Measurements from ENCODE around the gene TPRA1.

Gene TPRA1

DNA sequence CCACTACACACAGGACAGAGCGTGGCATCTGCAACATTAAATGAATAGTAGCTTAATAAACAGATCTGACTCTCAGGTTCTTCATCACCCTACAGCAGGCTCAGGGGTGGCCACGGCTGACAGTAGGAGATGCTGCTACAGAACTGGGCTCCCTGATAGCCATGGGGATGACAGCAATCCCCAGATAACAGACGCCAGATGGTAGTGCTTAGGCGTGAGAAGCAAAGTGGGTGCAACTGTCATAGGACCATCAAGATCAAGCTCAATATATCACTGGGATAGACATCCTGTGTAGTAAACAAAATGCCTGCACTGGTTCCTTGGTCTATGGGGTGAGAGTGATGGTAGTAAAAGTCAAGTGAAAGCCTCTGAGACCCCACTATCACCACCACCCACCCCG lies 2.6 kb upstream of the TPRA1 start:
- DNase-seq (ENCODE audit: low read depth in 1 of 2, low spot score in 1 of 2): no peak

DNA sequence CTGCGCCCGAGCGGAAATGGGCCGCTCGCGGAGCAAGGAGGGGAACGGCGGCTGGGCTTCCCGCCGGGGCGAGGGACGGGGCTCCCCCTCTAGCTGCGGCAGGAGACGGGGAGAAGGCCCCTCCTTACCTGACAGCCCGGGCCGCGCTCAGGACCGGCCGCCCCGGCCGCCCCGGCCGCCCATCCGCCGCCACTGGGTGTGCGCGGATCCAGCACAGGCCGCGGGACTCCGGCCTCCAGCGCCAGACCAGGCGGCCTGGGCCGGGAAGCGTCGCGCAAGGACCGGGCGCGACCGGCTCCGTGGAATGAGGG lies 296 bp downstream of the TPRA1 start:
- no peak for DNase-seq (ENCODE audit: low read depth in 1 of 2, low spot score in 1 of 2)

DNA sequence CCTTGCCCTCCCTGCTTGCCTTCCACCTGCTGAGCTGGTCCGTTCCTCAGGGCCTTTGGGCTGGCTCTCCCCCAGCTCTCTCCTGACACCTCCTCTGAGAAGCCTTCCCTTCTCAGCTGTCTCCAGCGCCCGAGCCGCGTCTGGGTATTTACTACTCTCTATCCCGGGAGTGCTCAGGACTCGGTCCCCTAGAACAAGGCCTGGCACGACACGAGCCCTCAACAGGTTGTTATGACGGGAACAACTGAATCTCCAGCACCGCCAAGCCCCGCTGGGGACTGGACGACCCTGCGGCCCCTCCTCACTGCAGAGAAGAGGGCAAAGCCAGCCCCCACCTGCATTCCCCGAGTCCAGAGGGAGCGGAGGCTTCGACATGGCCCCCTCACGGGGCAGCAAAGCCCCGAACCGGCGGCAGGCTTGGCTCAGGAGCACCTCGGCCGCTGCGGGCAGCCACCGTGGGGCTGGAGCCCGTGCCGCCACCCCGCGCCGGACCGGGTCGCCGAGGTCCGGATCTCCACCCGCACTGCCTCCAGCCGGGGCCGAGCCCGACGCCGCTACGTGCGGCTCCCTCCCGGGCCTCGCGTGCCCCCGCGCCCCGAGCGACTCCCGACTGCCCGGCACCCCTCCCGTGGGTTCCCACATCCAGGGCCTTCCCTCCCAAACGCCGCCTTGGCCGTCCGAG lies 792 bp downstream of the TPRA1 start:
- DNase-seq (ENCODE audit: low read depth in 1 of 2, low spot score in 1 of 2): no peak

DNA sequence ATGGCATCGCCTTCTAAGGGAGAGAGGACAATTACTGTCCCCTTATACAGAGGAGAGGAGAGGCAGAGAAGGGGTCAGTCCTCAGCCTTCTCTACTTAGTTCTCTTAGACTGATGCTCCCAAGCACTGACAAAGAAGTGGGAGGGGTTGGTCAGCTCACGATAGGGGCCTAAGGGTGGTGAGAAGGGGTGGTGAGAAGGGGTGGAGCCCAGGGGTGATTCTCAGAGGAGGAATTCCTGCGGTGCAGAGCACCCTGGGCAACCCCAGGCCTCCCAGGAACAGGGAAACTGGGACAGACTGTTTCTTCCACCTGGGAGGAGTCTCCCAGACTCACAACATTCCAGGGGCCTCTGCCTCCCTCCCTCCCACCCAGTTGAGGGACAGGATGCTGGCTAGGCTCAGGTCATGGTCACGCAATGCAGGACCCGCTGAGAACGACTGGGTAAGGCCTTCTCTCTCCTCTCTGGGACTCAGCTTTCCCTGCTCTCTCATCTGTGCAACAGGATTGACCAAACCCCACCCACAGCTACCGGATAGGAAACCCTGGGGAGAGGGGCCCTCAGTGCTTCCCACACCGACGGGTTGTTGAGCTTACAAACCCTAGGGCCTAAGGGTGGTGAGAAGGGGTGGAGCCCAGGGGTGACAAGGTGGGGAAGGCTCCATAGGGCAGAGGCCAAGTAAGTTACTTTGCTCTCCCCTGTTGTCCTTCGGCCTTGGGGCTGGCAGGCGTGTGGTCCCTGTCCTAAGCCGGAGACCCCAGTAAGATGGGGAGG lies 1.5 kb downstream of the TPRA1 start:
- DNase-seq (ENCODE audit: low read depth in 1 of 2, low spot score in 1 of 2): no peak

DNA sequence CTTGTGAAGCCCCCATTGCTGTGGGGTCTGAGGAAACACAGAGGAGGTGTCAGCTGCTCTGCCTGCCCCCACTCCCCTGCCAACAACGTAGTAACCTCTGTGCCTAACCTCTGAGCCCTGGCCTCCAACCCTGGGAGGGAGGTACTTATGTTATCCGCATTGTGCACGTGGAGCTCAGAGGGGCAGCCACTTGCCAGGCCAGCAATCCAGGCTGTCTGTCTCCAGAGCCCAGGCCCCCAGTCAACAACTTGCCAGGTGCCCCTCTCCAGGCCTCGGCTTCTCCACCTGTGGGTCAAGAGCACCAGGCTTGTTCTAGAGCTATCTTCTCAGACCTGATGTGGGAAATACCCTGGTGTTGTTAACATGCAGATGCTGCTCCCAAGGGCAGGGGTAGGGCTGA lies 2.7 kb downstream of the TPRA1 start:
- DNase-seq (ENCODE audit: low read depth in 1 of 2, low spot score in 1 of 2): no peak

DNA sequence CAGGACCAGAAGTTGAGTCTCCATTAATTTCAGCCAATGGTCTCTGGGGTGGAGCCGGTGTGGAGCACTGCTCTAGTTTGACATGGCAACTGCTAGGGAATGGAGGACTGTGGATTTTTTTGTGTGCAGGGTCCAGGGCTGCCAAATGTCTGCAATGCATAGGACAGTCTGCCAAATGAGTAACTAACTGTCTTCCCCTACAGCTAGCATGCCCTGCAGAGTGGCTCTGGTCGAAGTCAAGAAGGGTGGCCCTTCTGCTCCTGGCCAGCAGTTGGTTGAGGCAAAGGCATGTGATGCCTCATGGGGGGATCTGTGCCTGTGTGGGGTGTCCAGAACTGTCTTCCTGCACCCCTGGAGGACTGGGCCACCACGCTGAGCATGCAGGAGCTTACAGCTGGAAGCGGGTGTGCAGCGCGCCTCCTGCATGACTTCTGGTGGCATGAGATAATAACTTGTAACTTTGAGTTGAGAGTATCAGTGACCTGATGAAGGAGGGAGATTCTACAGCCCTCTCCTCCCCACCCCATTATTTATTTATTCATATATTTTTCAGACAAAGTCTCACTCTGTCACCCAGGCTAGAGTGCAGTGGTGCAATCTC lies 4.6 kb downstream of the TPRA1 start:
- no peak for DNase-seq (ENCODE audit: low read depth in 1 of 2, low spot score in 1 of 2)

DNA sequence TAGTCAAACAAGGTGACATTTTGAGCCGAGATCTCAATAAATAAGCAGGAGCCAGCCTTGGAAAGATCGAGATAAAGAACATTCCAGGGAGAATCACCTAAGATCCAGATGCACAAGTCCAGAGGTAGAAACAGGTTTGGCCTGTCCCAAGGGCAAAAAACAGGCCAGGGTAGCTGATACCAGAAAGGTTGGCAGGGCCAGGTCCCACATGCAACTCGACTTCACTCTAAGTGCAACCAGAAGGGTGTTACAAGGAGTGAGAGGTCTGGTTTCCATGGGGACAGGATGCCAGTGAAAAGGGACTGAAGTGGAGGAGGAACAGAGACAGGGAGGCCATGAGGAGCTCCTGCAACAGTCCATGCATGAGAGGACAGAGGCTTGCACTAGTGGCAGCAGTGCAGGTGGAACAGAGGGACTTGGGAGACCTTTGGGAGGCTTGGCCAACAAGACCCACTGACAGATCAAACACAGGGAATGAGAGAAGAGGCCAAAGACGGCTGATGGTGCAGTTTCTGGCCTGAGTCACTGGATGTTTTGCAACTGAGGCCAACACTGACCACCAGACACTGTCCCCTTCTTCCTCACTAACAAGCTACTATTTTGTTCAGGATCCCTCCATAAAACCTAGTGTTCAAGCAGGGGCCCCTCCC lies 5.2 kb downstream of the TPRA1 start:
- no peak for DNase-seq (ENCODE audit: low read depth in 1 of 2, low spot score in 1 of 2)

DNA sequence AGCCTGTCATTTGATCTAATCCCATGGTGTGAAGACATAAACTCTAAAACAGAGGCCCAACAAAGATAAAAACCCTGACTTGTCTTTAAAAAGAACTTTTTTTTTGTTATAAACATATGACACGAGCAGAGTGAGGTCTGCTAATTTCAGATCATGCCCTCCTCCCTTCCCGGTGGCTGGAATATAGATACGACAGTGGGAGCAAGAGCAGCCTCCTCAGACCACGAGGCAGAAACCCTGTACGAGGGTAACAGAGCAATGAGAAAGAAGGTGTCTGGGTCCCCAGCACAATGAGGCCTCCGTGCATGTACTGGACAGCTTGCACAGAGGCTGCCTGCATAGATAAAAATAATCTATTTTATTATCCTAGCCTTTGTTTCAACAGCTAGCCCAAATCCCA lies 5.8 kb downstream of the TPRA1 start:
- DNase-seq (ENCODE audit: low read depth in 1 of 2, low spot score in 1 of 2): no peak

DNA sequence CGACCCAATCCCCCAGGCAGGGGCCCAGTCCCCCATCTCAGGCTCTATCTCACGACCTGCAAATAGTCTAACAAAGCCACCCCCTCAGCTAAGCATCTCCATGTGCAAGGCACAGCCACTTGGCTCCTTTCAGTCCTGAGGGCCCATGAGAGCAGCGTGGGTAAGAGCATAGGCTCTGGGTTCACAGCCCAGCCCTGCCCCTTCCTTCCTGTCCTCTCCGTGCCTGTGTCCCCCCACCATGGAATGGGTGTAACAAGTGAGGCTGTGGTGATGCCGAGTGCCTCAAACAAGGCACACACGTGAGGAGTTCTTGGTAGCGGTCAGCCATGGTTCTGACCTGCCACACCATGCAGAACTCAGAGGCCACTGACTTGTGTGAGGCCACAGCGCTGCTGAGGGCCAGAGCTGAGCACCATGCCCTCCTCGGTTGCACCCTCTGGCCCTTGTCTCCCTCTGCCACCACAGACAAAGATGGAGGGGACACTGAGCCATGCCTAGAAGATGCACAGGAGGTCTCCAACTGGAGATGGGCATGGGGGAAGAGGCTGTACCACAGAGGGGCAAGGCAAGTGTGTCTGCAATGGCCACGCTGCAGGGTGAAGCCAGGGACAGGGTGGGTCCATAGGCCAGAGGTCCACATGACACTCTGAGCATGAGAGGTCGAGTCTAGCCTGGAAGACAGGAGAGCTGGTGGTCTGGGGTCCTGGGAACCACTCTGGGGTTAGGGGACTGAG lies 10.0 kb downstream of the TPRA1 start:
- DNase-seq (ENCODE audit: low read depth in 1 of 2, low spot score in 1 of 2): no peak

DNA sequence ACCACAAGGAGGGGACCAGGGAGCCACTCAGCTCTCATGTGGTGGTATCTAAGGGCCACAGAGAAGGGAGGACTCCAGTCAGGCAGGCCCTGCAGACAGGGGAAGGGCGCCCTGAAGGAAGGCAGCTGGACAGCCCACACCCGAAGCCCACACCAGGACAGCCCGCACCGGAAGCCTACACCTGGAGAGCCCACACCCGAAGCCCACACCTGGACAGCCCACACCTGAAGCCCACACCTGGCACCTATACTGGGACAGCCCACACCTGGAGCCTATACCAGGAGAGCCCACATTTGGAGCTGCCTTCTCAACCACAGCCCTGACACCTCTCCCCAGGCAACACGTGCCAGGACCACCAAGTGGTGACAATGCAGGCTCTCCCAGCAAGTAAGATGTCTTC lies 11.7 kb downstream of the TPRA1 start:
- DNase-seq (ENCODE audit: low read depth in 1 of 2, low spot score in 1 of 2): no peak

DNA sequence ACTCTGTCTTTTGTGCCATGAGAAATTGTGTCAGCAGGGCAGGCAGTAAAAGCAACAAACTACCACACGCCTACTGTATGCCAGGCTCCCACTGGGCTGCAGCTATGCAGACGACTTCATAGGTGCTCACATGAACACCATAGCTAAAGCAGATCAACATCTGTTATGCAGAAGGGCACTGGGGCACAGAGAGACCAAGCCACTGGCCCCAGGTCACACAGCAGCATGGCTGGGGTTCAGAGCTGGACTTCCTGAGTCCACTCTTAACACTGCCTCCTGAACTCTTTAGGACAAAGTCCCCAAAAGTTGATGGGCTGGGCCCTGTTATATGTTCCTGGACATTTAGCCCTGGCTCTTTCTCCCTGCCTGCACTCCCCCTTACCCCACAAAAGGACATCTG lies 12.4 kb downstream of the TPRA1 start:
- no peak for DNase-seq (ENCODE audit: low read depth in 1 of 2, low spot score in 1 of 2)

DNA sequence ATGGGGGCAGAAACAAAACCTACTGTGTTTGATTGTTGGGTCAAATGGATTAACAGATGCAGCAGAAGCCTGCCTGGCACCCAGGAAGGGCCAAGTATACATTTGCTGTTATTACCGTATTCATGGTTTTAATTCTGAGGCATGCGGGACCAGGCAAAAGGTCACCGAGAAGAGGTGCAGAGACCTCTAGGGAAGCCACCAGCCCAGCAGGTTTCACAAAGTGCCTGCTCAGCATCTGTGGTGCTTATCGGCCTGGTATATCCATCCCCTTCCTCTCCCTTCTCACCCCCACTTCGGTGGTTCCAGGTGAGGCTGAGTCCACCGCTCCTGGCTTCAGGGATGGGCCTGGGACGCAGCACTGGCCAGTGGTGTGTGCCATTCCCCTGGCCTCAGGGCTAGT lies 13.1 kb downstream of the TPRA1 start:
- no peak for DNase-seq (ENCODE audit: low read depth in 1 of 2, low spot score in 1 of 2)

DNA sequence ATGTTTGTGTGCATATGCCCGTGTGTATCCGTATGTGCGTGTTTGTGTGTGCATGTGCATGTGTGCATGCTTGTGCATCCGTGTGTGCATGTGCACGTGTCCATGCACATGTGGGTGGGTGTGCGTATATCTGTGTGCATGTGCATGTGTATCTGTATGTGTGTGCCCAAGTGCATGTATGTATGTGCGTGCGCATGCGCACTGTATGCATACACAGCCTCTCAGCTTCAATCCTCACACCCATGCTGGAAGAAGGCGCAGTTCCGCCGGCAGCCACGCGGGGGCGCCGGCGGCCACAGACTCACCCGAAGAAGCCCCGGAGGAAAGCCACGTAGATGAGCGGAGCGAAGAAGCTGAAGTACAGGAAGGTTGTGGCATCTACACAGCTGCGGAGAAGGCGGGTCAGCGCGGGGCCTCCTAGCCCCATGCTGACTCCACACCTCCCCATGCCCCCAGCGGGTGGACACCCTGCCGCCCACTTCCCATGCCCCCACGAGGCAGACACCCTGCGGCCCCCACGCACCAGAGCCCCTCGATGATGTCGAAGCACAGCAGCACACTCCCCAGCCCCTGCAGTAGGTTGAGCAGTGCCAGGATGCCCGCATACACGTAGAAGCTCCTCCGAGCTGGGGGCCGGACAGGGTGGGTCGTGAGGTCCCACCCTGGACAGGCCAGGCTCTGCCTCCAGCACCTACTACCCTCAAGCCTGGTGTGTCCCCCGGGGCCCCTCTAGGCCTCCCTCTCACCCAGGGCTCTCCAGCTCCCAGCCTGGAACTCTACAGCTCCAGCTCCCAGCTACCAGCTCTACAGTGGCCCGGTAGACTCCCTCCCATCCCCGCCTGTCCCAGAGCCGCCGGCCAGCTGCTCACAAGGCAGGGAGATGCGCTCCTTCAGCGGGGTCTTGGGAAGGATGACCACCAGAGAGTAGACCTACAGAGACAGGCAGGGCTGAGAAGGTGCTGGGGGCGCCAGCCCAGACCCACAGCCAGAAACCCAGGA lies 15.4 kb downstream of the TPRA1 start:
- DNase-seq (ENCODE audit: low read depth in 1 of 2, low spot score in 1 of 2): peak; percentile 76 to 79

DNA sequence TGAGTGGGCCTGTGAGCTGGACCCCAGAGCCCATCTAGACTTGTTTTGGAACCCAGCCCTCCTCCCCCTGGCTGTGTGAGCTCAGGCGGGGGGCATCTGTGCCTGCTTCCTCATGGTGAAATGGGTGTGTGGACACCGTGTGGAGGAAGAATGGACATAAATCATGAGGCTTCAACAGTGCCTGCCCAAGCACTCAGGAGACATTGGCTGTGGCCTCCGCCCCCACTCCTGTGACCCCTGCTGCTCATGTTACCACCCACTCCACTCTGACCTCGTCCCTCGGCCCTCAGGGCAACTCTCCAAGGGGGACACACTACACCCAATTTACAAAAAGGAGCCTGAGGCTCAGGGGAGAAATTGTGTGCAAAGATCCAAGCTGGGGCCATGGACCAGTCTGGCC lies 16.6 kb downstream of the TPRA1 start:
- DNase-seq (ENCODE audit: low read depth in 1 of 2, low spot score in 1 of 2): no peak

DNA sequence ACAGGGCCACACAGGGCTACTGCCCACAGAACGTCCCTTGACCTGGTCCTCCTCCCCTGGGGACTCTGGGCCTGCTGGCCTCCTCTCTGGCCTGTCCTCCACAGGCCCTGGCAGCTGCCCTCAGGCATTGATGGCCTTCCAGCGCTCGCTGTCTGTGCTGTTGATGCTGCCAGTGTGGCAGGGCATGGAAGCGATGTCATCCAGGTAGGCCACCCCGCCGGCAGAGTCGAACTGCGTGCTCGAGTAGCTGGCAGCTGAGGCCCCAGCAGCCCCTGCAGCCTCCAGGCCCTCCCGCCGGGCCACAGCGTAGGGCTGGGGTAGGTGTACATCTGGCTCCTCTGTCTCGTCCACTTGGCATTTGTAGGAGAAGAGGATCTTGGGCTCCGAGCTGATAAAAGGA lies 17.1 kb downstream of the TPRA1 start:
- no peak for DNase-seq (ENCODE audit: low read depth in 1 of 2, low spot score in 1 of 2)

DNA sequence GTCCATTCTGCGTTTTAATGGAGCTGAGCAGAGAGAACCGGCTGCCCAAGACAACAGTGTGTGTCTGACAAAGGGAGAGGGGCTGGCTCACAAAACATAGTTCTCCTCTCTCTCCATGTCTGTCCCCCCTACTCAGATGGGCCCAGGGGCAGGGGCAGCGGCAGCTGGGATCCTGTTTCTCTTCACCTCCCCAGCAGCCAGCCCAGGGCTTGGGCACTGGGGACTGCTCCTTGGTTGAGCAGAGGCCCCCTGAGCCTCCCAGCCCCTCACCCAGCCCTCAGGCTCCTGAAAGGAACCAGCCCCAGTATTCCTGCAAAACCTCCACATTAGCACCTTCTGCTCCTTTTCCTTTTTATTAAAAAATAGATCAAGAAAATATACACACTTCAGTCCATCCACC lies 17.8 kb downstream of the TPRA1 start:
- DNase-seq (ENCODE audit: low read depth in 1 of 2, low spot score in 1 of 2): no peak

DNA sequence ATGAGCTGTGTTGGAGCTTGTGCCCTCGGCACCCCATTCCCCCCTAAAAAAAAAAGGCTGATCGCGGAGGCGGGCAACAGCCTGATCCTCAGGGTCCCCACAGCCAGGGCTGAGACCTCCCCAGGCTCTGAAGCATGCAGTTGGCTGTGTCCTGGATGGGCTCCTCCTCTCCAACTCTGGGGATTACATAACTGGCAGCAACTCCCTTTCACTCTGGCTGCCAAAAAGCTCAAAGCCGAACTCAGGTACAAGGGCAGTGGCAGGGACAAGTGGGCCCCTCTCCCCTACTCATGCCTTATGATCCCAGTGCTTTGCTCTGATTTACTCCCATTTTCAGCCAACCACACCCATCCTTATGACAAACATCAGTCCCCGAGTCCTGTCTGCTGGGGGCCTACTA lies 18.3 kb downstream of the TPRA1 start:
- no peak for DNase-seq (ENCODE audit: low read depth in 1 of 2, low spot score in 1 of 2)

DNA sequence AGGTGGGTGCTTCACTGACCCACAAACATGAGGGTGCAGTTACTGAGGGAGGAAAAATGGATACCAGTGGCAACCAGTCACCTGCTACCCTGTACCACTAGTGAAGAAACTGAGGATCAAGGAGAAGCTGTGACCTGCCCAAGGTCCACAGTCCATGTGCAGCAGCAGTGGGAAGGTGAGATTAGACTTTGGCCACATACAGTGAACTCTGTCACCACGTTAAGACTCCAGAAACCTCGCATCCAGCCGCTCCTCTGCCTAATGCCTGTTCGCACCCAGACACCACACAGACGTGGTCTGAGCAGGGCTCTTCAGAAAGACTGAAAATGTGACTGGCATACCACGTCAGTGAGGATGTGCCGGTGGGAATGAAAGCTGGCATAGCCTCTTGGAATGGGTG lies 20.0 kb downstream of the TPRA1 start:
- DNase-seq (ENCODE audit: low read depth in 1 of 2, low spot score in 1 of 2): no peak

DNA sequence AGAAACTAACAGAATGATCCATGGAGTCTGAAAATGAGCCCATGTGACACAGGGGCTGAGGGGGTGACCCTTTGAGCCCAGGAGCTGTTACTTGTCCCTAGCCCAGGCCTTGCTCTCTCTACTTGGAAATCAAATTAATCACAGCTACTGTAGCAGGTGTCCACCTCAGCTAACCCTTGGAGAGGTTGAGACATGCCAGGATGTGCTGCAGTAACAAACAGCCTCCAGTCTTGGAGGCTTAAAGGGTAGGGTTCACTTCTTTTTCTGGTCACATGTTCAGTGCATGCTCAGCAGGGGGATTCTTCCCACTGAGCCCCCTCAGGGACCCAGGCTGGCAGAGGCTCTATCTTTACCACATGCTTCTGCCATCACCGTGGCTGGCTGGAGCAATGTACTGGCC lies 21.4 kb downstream of the TPRA1 start:
- no peak for DNase-seq (ENCODE audit: low read depth in 1 of 2, low spot score in 1 of 2)

DNA sequence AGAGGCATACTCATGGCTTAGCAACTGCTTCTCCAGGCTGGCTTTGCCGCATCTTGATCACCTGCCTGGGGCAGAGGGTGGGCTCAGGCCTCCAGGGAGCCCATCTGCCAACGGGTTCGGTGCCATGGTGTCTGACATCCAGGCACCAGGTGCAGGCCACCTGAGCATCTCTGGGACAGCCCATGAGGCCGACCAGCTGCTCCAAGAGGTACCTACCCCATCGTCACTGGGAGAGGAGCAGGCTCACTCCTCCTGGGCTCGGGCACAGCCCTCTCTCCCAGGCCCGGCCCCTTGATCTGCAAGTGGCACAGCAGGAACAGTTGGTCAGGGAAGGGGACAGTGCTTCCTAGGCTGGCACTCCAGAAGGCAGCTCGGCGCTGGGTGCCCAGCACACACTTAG lies 21.9 kb downstream of the TPRA1 start:
- no peak for DNase-seq (ENCODE audit: low read depth in 1 of 2, low spot score in 1 of 2)

Data from activated CD4-positive, alpha-beta T cell treated with anti-CD3 and anti-CD28 coated beads, Interleukin-2, amount 50 U/mL, for 24 hours (primary cell).